ENCODE data around the gene PRKAR2B.

DNA sequence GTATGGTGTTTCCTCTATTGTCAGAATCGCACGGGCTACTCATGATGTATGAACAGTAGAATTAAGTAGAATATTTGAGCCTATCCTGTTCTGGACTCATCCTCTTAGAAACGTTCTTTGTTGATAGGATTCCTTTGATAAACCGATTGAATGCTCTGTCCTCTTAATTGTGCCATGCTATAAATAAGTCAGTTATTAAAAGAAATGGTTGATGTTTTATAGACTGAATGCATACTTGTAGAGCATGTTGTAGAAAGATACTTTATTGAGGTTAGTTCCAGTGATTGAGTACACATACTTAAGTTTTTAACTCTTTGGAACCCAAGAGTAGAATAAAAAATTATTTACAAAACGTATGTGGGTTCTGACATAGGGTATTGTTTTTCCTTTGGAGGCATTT is 69.4 kb downstream of the PRKAR2B start:
- TF ChIP-seq CTCF (IDR thresholded peaks at IDR 0.05) (no peak), ZFX (IDR thresholded peaks at IDR 0.05; ENCODE audit: borderline replicate concordance) (no peak)
